Measurements from ENCODE around the gene USP1. TPM values are rescaled to one million over a fixed set of nuclear protein-coding genes. Genes with fewer than 3 reads are reported as not detected.

USP1 gene
- total and polyA plus RNA-seq, 4 donors, result 5.1 to 33.8 (median 7.8) TPM

- 83% methylated on average over 3 of the region's 3 CpGs for WGBS
- no peak overlapping the region for H3K27ac ChIP-seq (ENCODE audit: low read depth in 1 of 2, low read length in 2 of 2)
- TF ChIP-seq SP1 (IDR thresholded peaks at IDR 0.05), result no peak
- no peak for TF ChIP-seq EGR1 (IDR thresholded peaks at IDR 0.05; ENCODE audit: low read depth in 2 of 2)
- TF ChIP-seq HNF4G (IDR thresholded peaks at IDR 0.05), result no peak
- TF ChIP-seq FOXA1 (IDR thresholded peaks at IDR 0.05), result no peak
- no peak for TF ChIP-seq RXRA (IDR thresholded peaks at IDR 0.05)
- TF ChIP-seq, protein P1, sequence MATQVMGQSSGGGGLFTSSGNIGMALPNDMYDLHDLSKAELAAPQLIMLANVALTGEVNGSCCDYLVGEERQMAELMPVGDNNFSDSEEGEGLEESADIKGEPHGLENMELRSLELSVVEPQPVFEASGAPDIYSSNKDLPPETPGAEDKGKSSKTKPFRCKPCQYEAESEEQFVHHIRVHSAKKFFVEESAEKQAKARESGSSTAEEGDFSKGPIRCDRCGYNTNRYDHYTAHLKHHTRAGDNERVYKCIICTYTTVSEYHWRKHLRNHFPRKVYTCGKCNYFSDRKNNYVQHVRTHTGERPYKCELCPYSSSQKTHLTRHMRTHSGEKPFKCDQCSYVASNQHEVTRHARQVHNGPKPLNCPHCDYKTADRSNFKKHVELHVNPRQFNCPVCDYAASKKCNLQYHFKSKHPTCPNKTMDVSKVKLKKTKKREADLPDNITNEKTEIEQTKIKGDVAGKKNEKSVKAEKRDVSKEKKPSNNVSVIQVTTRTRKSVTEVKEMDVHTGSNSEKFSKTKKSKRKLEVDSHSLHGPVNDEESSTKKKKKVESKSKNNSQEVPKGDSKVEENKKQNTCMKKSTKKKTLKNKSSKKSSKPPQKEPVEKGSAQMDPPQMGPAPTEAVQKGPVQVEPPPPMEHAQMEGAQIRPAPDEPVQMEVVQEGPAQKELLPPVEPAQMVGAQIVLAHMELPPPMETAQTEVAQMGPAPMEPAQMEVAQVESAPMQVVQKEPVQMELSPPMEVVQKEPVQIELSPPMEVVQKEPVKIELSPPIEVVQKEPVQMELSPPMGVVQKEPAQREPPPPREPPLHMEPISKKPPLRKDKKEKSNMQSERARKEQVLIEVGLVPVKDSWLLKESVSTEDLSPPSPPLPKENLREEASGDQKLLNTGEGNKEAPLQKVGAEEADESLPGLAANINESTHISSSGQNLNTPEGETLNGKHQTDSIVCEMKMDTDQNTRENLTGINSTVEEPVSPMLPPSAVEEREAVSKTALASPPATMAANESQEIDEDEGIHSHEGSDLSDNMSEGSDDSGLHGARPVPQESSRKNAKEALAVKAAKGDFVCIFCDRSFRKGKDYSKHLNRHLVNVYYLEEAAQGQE (IDR thresholded peaks at IDR 0.05), result no peak
- no peak for TF ChIP-seq TAF1 (conservative IDR thresholded peaks at IDR 0.05)
- TF ChIP-seq RAD21 (IDR thresholded peaks at IDR 0.05), result no peak
- TF ChIP-seq JUND (IDR thresholded peaks at IDR 0.05), result no peak
- no peak for TF ChIP-seq HNF4A (conservative IDR thresholded peaks at IDR 0.05)
- no peak for TF ChIP-seq GABPA (IDR thresholded peaks at IDR 0.05 in 1 of 2, conservative IDR thresholded peaks at IDR 0.05 in 1 of 2)
- TF ChIP-seq, protein P2, sequence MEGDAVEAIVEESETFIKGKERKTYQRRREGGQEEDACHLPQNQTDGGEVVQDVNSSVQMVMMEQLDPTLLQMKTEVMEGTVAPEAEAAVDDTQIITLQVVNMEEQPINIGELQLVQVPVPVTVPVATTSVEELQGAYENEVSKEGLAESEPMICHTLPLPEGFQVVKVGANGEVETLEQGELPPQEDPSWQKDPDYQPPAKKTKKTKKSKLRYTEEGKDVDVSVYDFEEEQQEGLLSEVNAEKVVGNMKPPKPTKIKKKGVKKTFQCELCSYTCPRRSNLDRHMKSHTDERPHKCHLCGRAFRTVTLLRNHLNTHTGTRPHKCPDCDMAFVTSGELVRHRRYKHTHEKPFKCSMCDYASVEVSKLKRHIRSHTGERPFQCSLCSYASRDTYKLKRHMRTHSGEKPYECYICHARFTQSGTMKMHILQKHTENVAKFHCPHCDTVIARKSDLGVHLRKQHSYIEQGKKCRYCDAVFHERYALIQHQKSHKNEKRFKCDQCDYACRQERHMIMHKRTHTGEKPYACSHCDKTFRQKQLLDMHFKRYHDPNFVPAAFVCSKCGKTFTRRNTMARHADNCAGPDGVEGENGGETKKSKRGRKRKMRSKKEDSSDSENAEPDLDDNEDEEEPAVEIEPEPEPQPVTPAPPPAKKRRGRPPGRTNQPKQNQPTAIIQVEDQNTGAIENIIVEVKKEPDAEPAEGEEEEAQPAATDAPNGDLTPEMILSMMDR (IDR thresholded peaks at IDR 0.05; ENCODE audit: low read depth, low read length, missing input control), result no peak
- no peak for TF ChIP-seq MAX (IDR thresholded peaks at IDR 0.05)
- TF ChIP-seq, protein P3, sequence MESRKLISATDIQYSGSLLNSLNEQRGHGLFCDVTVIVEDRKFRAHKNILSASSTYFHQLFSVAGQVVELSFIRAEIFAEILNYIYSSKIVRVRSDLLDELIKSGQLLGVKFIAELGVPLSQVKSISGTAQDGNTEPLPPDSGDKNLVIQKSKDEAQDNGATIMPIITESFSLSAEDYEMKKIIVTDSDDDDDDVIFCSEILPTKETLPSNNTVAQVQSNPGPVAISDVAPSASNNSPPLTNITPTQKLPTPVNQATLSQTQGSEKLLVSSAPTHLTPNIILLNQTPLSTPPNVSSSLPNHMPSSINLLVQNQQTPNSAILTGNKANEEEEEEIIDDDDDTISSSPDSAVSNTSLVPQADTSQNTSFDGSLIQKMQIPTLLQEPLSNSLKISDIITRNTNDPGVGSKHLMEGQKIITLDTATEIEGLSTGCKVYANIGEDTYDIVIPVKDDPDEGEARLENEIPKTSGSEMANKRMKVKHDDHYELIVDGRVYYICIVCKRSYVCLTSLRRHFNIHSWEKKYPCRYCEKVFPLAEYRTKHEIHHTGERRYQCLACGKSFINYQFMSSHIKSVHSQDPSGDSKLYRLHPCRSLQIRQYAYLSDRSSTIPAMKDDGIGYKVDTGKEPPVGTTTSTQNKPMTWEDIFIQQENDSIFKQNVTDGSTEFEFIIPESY (IDR thresholded peaks at IDR 0.05), result no peak
- TF ChIP-seq NR2F2 (IDR thresholded peaks at IDR 0.05), result no peak
- TF ChIP-seq, protein P4, sequence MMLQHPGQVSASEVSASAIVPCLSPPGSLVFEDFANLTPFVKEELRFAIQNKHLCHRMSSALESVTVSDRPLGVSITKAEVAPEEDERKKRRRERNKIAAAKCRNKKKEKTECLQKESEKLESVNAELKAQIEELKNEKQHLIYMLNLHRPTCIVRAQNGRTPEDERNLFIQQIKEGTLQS (IDR thresholded peaks at IDR 0.05), result no peak
- no peak overlapping the region for H3K9ac ChIP-seq (ENCODE audit: low read depth in 1 of 2, low read length in 2 of 2)
- no peaks in the 10 kb centered on the region for H3K36me3 ChIP-seq (ENCODE audit: control insufficient read depth in 4 of 4, insufficient read depth in 3 of 4, low read depth in 1 of 4, low read length in 3 of 4)
- H3K4me1 ChIP-seq (ENCODE audit: control insufficient read depth in 4 of 4, insufficient read depth in 4 of 4, low read length in 3 of 4), result no peaks in the 10 kb centered on the region
- H3K27me3 ChIP-seq (ENCODE audit: control insufficient read depth in 4 of 4, insufficient read depth in 4 of 4, low read length in 3 of 4), result no peaks in the 10 kb centered on the region
- DNase-seq (ENCODE audit: low spot score), result no peak
- H3K4me3 ChIP-seq (ENCODE audit: low read depth in 1 of 3, low read length in 3 of 3), result no peak overlapping the region
- no peaks in the 10 kb centered on the region for H3K9me3 ChIP-seq (ENCODE audit: control insufficient read depth in 4 of 4, low read length in 3 of 4)
Observed at GRCh38 chr1:62392951-62393350, 43.9 kb upstream of the USP1 start.

DNA sequence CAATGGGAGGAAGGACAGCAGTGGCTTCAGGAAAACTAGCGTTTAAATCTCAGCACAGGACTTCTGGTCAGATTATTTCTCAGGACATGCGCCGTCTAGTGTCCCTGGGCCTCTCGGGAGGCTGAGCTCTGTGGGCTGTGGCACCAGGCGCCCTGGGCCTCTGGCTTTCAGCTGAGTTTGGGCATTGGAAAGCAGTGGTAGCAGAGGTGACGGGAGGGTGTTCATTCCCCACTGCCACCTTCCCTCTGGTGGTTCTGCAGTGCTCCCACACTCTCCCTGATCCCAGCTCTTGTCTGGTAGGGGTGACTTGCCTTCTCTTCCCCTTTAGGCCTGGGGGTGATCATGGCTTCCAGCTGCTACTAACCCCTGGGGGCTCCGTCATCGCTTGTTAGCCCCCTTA lies 42.2 kb upstream of the USP1 start:
- 88% methylated on average over 8 of the region's 8 CpGs for WGBS
- Histone ChIP-seq H3K9ac (ENCODE audit: low read depth in 1 of 2, low read length in 2 of 2) (no peak overlapping the region), H3K27ac (ENCODE audit: low read depth in 1 of 2, low read length in 2 of 2) (no peak overlapping the region), H3K27me3 (ENCODE audit: control insufficient read depth in 4 of 4, insufficient read depth in 4 of 4, low read length in 3 of 4) (no peaks in the 10 kb centered on the region), H3K4me3 (ENCODE audit: low read depth in 1 of 3, low read length in 3 of 3) (no peak overlapping the region), H3K9me3 (ENCODE audit: control insufficient read depth in 4 of 4, low read length in 3 of 4) (no peaks in the 10 kb centered on the region), H3K36me3 (ENCODE audit: control insufficient read depth in 4 of 4, insufficient read depth in 3 of 4, low read depth in 1 of 4, low read length in 3 of 4) (no peaks in the 10 kb centered on the region), H3K4me1 (ENCODE audit: control insufficient read depth in 4 of 4, insufficient read depth in 4 of 4, low read length in 3 of 4) (no peaks in the 10 kb centered on the region)
- no peak for TF ChIP-seq FOXA1 (IDR thresholded peaks at IDR 0.05)
- TF ChIP-seq RAD21 (IDR thresholded peaks at IDR 0.05), result no peak
- no peak for TF ChIP-seq HNF4G (IDR thresholded peaks at IDR 0.05)
- no peak for TF ChIP-seq EGR1 (IDR thresholded peaks at IDR 0.05; ENCODE audit: low read depth in 2 of 2)
- DNase-seq (ENCODE audit: low spot score), result no peak
